ENCODE results near the gene ZNF670. TPM values are rescaled to one million over a fixed set of nuclear protein-coding genes. Genes with fewer than 3 reads are reported as not detected.
A peak's percentile ranks its signal among the peaks of the same experiment; 100 is the strongest.

ZNF670 gene
- total RNA-seq, 1 experiment from 2014 or later = 6.0 TPM

DNA sequence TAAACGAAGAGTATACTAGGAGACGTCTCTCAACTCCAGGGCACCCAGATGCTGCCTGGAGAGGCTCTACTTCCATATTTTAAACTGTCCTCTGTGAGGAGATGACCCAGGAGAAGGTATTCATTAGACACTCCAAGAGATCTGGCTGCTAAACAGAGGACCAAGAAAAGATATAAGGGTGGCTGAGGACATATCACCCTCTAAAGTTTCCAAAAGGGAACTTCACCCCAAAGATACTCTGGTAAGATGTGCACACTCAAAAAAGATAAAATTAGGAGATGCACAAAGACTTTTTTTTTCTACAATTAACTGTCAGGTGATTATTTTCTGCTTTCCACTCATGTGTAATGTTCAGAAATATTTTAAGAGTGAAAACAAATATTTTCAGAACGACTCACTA is 1.4 kb downstream of the ZNF670 start:
- no peaks in the 10 kb centered on the region; the same call in 1 of the 2 replicates for H3K36me3 ChIP-seq (ENCODE audit: control insufficient read depth, insufficient read depth, low read length)
- no peaks in the 10 kb centered on the region for H3K27me3 ChIP-seq (replicated peaks; ENCODE audit: control insufficient read depth, insufficient read depth, low read length)
- H3K4me1 ChIP-seq = peaks cover 5% of the 10 kb centered on the region; the same call in 1 of the 2 replicates
- Mint-ChIP-seq H3K4me3 (ENCODE audit: unreplicated experiment) (peak overlapping the region; percentile 75), H3K9me3 (ENCODE audit: unreplicated experiment) (peaks cover 29% of the 10 kb centered on the region), H3K27me3 (ENCODE audit: insufficient read depth, unreplicated experiment) (no peaks in the 10 kb centered on the region), H3K27ac (ENCODE audit: unreplicated experiment) (no peak overlapping the region), H3K4me1 (ENCODE audit: low read depth, unreplicated experiment) (peaks cover 13% of the 10 kb centered on the region), H3K36me3 (ENCODE audit: insufficient read depth, unreplicated experiment) (peaks cover 23% of the 10 kb centered on the region)
- TF ChIP-seq, protein P1, sequence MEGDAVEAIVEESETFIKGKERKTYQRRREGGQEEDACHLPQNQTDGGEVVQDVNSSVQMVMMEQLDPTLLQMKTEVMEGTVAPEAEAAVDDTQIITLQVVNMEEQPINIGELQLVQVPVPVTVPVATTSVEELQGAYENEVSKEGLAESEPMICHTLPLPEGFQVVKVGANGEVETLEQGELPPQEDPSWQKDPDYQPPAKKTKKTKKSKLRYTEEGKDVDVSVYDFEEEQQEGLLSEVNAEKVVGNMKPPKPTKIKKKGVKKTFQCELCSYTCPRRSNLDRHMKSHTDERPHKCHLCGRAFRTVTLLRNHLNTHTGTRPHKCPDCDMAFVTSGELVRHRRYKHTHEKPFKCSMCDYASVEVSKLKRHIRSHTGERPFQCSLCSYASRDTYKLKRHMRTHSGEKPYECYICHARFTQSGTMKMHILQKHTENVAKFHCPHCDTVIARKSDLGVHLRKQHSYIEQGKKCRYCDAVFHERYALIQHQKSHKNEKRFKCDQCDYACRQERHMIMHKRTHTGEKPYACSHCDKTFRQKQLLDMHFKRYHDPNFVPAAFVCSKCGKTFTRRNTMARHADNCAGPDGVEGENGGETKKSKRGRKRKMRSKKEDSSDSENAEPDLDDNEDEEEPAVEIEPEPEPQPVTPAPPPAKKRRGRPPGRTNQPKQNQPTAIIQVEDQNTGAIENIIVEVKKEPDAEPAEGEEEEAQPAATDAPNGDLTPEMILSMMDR (IDR thresholded peaks at IDR 0.05; ENCODE audit: insufficient read depth in 1 of 2, low read depth in 1 of 2, low read length in 1 of 2, severe bottlenecking in 1 of 2, unreplicated experiment in 1 of 2) = no peak
- H3K4me3 ChIP-seq (ENCODE audit: low read depth, low read length) = no peak overlapping the region; the same call in 1 of the 2 replicates
- no TSS peak for BruUV-seq (replicated peaks)
- CTCF ChIA-PET = no interaction called here
- DNase-seq = no peak
- POLR2A ChIA-PET = no interaction called here
- peaks cover 7% of the 10 kb centered on the region; the same call in 1 of the 2 replicates for H3K9me3 ChIP-seq
- intact Hi-C loops (cut with micrococcal nuclease; ENCODE audit: unreplicated experiment) = no loop called here

DNA sequence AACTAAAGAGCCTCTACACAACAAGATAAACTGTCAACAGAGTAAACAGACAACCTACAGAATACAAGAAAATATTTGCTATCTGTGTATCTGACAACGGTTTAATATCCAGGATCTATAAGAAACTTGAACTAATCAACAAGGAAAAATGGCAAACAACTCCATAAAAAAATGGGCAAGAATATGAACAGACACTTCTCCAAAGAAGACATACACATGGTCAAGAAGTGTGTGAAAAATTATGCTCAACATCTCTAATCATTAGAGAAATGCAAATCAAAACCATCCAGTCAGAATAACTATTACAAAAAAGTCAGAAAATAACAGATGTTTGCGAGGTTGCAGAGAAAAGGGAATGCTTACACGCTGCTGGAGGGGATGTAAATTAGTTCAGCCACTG is 8.0 kb downstream of the ZNF670 start:
- peaks cover 11% of the 10 kb centered on the region; the same call in 1 of the 2 replicates for H3K9me3 ChIP-seq
- peaks cover 9% of the 10 kb centered on the region for H3K36me3 Mint-ChIP-seq (ENCODE audit: insufficient read depth, unreplicated experiment)
- TF ChIP-seq, protein P1 (IDR thresholded peaks at IDR 0.05; ENCODE audit: insufficient read depth in 1 of 2, low read depth in 1 of 2, low read length in 1 of 2, severe bottlenecking in 1 of 2, unreplicated experiment in 1 of 2) = no peak

DNA sequence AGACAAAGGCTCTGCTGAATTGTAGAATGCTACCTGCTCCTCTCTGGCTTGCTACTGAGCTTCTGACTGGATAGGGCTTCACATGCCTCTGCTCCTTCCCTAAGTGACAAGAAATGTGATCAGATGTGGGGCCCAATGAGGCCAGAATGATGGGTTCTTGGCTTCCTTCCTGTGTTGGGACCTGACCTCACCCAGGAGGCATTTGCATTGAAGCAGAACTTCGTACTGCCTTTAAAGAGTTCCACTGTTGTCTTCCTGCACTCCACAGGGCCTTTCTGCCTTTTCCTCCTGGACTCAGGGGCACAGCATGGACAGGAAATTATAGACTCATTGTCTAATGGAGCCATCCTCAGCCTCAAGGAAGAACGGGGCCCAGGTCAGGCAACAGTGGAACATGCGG is 14.3 kb downstream of the ZNF670 start:
- Mint-ChIP-seq H3K4me1 (ENCODE audit: low read depth, unreplicated experiment) (peaks cover 10% of the 10 kb centered on the region), H3K36me3 (ENCODE audit: insufficient read depth, unreplicated experiment) (peaks cover 16% of the 10 kb centered on the region), H3K27ac (ENCODE audit: unreplicated experiment) (no peak overlapping the region), H3K4me3 (ENCODE audit: unreplicated experiment) (no peak overlapping the region), H3K9me3 (ENCODE audit: unreplicated experiment) (peaks cover 20% of the 10 kb centered on the region), H3K27me3 (ENCODE audit: insufficient read depth, unreplicated experiment) (no peaks in the 10 kb centered on the region)
- BruUV-seq (replicated peaks) = no TSS peak
- Histone ChIP-seq H3K4me1 (0 out of 2 replicates have a peak, but pooled peaks cover 4% of the 10 kb centered on the region), H3K9me3 (peaks cover 5% of the 10 kb centered on the region; the same call in 1 of the 2 replicates), H3K4me3 (ENCODE audit: low read depth, low read length) (no peak overlapping the region), H3K36me3 (ENCODE audit: control insufficient read depth, insufficient read depth, low read length) (no peaks in the 10 kb centered on the region; the same call in 1 of the 2 replicates), H3K27me3 (replicated peaks; ENCODE audit: control insufficient read depth, insufficient read depth, low read length) (no peaks in the 10 kb centered on the region)
- intact Hi-C loops (cut with micrococcal nuclease; ENCODE audit: unreplicated experiment) = no loop called here
- TF ChIP-seq, protein P1 (IDR thresholded peaks at IDR 0.05; ENCODE audit: insufficient read depth in 1 of 2, low read depth in 1 of 2, low read length in 1 of 2, severe bottlenecking in 1 of 2, unreplicated experiment in 1 of 2) = no peak
- DNase-seq = no peak
- ChIA-PET POLR2A (interaction anchor here (0.6 kb wide), 1 partner anchor 113 kb away, joined by 3 read pairs; no protein-coding TSS in a partner anchor), CTCF (no interaction called here)

More for the DNA sequence above, 8.0 kb downstream of the ZNF670 start:
- Histone ChIP-seq H3K4me1 (no peaks in the 10 kb centered on the region), H3K27me3 (replicated peaks; ENCODE audit: control insufficient read depth, insufficient read depth, low read length) (no peaks in the 10 kb centered on the region), H3K4me3 (ENCODE audit: low read depth, low read length) (no peak overlapping the region), H3K36me3 (ENCODE audit: control insufficient read depth, insufficient read depth, low read length) (no peaks in the 10 kb centered on the region)
- Mint-ChIP-seq H3K4me3 (ENCODE audit: unreplicated experiment) (no peak overlapping the region), H3K4me1 (ENCODE audit: low read depth, unreplicated experiment) (no peaks in the 10 kb centered on the region), H3K27ac (ENCODE audit: unreplicated experiment) (no peak overlapping the region), H3K9me3 (ENCODE audit: unreplicated experiment) (peaks cover 33% of the 10 kb centered on the region), H3K27me3 (ENCODE audit: insufficient read depth, unreplicated experiment) (no peaks in the 10 kb centered on the region)
- ChIA-PET CTCF (no interaction called here), POLR2A (no interaction called here)
- no peak for DNase-seq
- BruUV-seq (replicated peaks) = no TSS peak
- intact Hi-C loops (cut with micrococcal nuclease; ENCODE audit: unreplicated experiment) = no loop called here
